Neural progenitor cell (in vitro differentiated cells): ENCODE data around the gene C1orf141. TPM values are rescaled to one million over a fixed set of nuclear protein-coding genes. Genes with fewer than 3 reads are reported as not detected.

Experiments used
- DNase-seq: peaks from one replicate; pipeline ENCODE4 v3.0.0-alpha.2; 2016; ENCODE audit warnings: low spot score
- H2AFZ ChIP-seq: fragments of 200-600 bp; sonication (generic); replicated peaks from 2 replicates; pipeline ENCODE4 v1.6.1; 2016; ENCODE audit warnings: antibody characterized with exemption
- H3F3A ChIP-seq: fragments of 200-600 bp; sonication (generic); 2 replicates; pipeline ENCODE4 v1.6.1; 2016; ENCODE audit warnings: antibody characterized with exemption, low read depth
- H3K27ac ChIP-seq: fragments of 200-600 bp; sonication (generic); 2 replicates; pipeline ENCODE4 v1.5.1; 2016; ENCODE audit warnings: mild to moderate bottlenecking
- H3K27me3 ChIP-seq: fragments of 200-600 bp; sonication (generic); 2 replicates; pipeline ENCODE4 v1.6.1; 2016; ENCODE audit warnings: mild to moderate bottlenecking, moderate library complexity
- H3K36me3 ChIP-seq: fragments of 200-600 bp; sonication (generic); 2 replicates; pipeline ENCODE4 v1.5.1; 2016
- H3K4me1 ChIP-seq: fragments of 200-600 bp; sonication (generic); 2 replicates; pipeline ENCODE4 v1.6.1; 2016; ENCODE audit warnings: mixed run types
- H3K4me2 ChIP-seq: fragments of 200-600 bp; sonication (generic); 2 replicates; pipeline ENCODE4 v1.6.1; 2016
- H3K4me3 ChIP-seq: fragments of 200-600 bp; sonication (generic); 2 replicates; pipeline ENCODE4 v1.5.1; 2016
- H3K79me2 ChIP-seq: fragments of 200-600 bp; sonication (generic); 2 replicates; pipeline ENCODE4 v1.6.1; 2016; ENCODE audit warnings: low read depth
- H3K9ac ChIP-seq: fragments of 200-600 bp; sonication (generic); 2 replicates; pipeline ENCODE4 v1.6.1; 2016
- H3K9me3 ChIP-seq: fragments of 200-600 bp; sonication (generic); 2 replicates; pipeline ENCODE4 v1.5.1; 2016; ENCODE audit warnings: low read depth
- H4K20me1 ChIP-seq: fragments of 200-600 bp; sonication (generic); 2 replicates; pipeline ENCODE4 v1.6.1; 2016; ENCODE audit warnings: low read depth
- H3K27ac Mint-ChIP-seq: 3 replicates; pipeline ENCODE4 v1.8.0; 2021; ENCODE audit warnings: mixed read lengths
- H3K27me3 Mint-ChIP-seq: 2 replicates; pipeline ENCODE4 v1.8.0; 2022; ENCODE audit warnings: low read depth, mild to moderate bottlenecking, inconsistent platforms, moderate library complexity, mixed read lengths; ENCODE audit not compliant: insufficient read depth
- H3K36me3 Mint-ChIP-seq: 3 replicates; pipeline ENCODE4 v1.8.0; 2021; ENCODE audit warnings: mixed read lengths
- H3K4me1 Mint-ChIP-seq: 3 replicates; pipeline ENCODE4 v1.8.0; 2021; ENCODE audit warnings: mixed read lengths
- H3K4me3 Mint-ChIP-seq: 3 replicates; pipeline ENCODE4 v1.8.0; 2021; ENCODE audit warnings: mild to moderate bottlenecking, moderate library complexity, mixed read lengths
- H3K9me3 Mint-ChIP-seq: 3 replicates; pipeline ENCODE4 v1.8.0; 2020; ENCODE audit warnings: mixed read lengths
- CTCF ChIP-seq: fragments of 200-600 bp; sonication (generic); IDR thresholded peaks from 2 replicates; pipeline ENCODE4 v1.5.1; 2017; ENCODE audit warnings: antibody characterized with exemption, mild to moderate bottlenecking
- EZH2 ChIP-seq: fragments of 200-600 bp; sonication (generic); IDR thresholded peaks from 2 replicates; pipeline ENCODE4 v1.6.1; 2017; ENCODE audit warnings: antibody characterized with exemption, mild to moderate bottlenecking, moderate library complexity
- EZH2phosphoT487 ChIP-seq: fragments of 200-600 bp; sonication (generic); IDR thresholded peaks from 2 replicates; pipeline ENCODE4 v1.6.1; 2017; ENCODE audit warnings: antibody characterized with exemption
- total RNA-seq: library from RNA; depleted of rRNA; stranded (reverse); fragments of >200 nt; gene quantifications from 2 replicates; pipeline ENCODE4 v1.2.3, GENCODE V29; 2015; ENCODE audit warnings: low replicate concordance

Gene C1orf141
- total RNA-seq, 1 donor from 2014 or later: not detected

- no peak overlapping the region for H2AFZ ChIP-seq
- H3K27ac ChIP-seq: no peak overlapping the region
- H3F3A ChIP-seq: no peaks in the 10 kb centered on the region
- no peak overlapping the region for H3K9ac ChIP-seq
- H3K4me1 ChIP-seq: no peaks in the 10 kb centered on the region
- Mint-ChIP-seq H3K27ac (no peak overlapping the region), H3K36me3 (no peaks in the 10 kb centered on the region), H3K9me3 (peaks cover 4% of the 10 kb centered on the region), H3K4me1 (no peaks in the 10 kb centered on the region), H3K27me3 (peaks cover 2% of the 10 kb centered on the region), H3K4me3 (no peak overlapping the region)
- H3K27me3 ChIP-seq: no peaks in the 10 kb centered on the region
- TF ChIP-seq EZH2phosphoT487: no peak
- TF ChIP-seq EZH2: no peak
- TF ChIP-seq CTCF: no peak
- no peaks in the 10 kb centered on the region for H3K36me3 ChIP-seq
- H3K4me2 ChIP-seq: no peak overlapping the region
- no peaks in the 10 kb centered on the region for H4K20me1 ChIP-seq
- H3K79me2 ChIP-seq: no peaks in the 10 kb centered on the region
- no peak overlapping the region for H3K4me3 ChIP-seq
- H3K9me3 ChIP-seq: no peaks in the 10 kb centered on the region
- no peak for DNase-seq
These were observed 13.7 kb downstream of the C1orf141 start for GRCh38 chr1:67120855-67121619.

GRCh38 chr1:67118646-67119045 is 16.1 kb downstream of the C1orf141 start:
- no peak overlapping the region for H3K27ac Mint-ChIP-seq
- H3K4me3 ChIP-seq: no peak overlapping the region
- H3K27me3 ChIP-seq: no peaks in the 10 kb centered on the region
- peaks cover 2% of the 10 kb centered on the region for H3K27me3 Mint-ChIP-seq
- TF ChIP-seq EZH2phosphoT487 (no peak), EZH2 (no peak), CTCF (no peak)
- H3K9ac ChIP-seq: no peak overlapping the region
- no peaks in the 10 kb centered on the region for H3K9me3 ChIP-seq
- no peaks in the 10 kb centered on the region for H3K79me2 ChIP-seq
- peaks cover 8% of the 10 kb centered on the region for H3K9me3 Mint-ChIP-seq
- no peaks in the 10 kb centered on the region for H3K36me3 ChIP-seq
- H3F3A ChIP-seq: no peaks in the 10 kb centered on the region
- no peak overlapping the region for H3K4me3 Mint-ChIP-seq
- no peak overlapping the region for H3K27ac ChIP-seq
- H3K4me1 ChIP-seq: no peaks in the 10 kb centered on the region
- DNase-seq: no peak
- H3K4me2 ChIP-seq: no peak overlapping the region
- H4K20me1 ChIP-seq: no peaks in the 10 kb centered on the region
- H3K36me3 Mint-ChIP-seq: peaks cover 2% of the 10 kb centered on the region
- H2AFZ ChIP-seq: no peak overlapping the region
- H3K4me1 Mint-ChIP-seq: no peaks in the 10 kb centered on the region

GRCh38 chr1:67118191-67118590 is 16.6 kb downstream of the C1orf141 start:
- no peaks in the 10 kb centered on the region for H3K27me3 ChIP-seq
- no peak for DNase-seq
- no peaks in the 10 kb centered on the region for H3K9me3 ChIP-seq
- Mint-ChIP-seq H3K36me3 (peaks cover 2% of the 10 kb centered on the region), H3K9me3 (peaks cover 8% of the 10 kb centered on the region), H3K27ac (no peak overlapping the region), H3K4me3 (no peak overlapping the region), H3K4me1 (no peaks in the 10 kb centered on the region), H3K27me3 (peaks cover 2% of the 10 kb centered on the region)
- H3K4me2 ChIP-seq: no peak overlapping the region
- no peaks in the 10 kb centered on the region for H3K79me2 ChIP-seq
- no peaks in the 10 kb centered on the region for H3K36me3 ChIP-seq
- no peaks in the 10 kb centered on the region for H4K20me1 ChIP-seq
- no peak overlapping the region for H3K27ac ChIP-seq
- no peak overlapping the region for H3K9ac ChIP-seq
- no peaks in the 10 kb centered on the region for H3F3A ChIP-seq
- H3K4me1 ChIP-seq: no peaks in the 10 kb centered on the region
- no peak overlapping the region for H3K4me3 ChIP-seq
- no peak overlapping the region for H2AFZ ChIP-seq
- TF ChIP-seq CTCF (no peak), EZH2phosphoT487 (no peak), EZH2 (no peak)
